HCT116 (cell line): ENCODE measurements around the gene C2CD3. TPM values are rescaled to one million over a fixed set of nuclear protein-coding genes. Genes with fewer than 3 reads are reported as not detected.

Source experiments
- ATAC-seq: fragments of 200-7000 bp; cut with Tn5 transposase; 2 replicates; pipeline ENCODE4 v1.9.1; 2020; ENCODE audit warnings: mild to moderate bottlenecking, moderate library complexity
- BruUV-seq: library from RNA; stranded (reverse); fragments of 400-500 nt; replicated peaks from 2 replicates; lab custom pipeline; 2021; lab: Mats Ljungman, UMichigan
- CTCF ChIA-PET: fragments of 300-600 bp; sonication (Branson Sonifier 250); formaldehyde crosslinking; loops from one replicate; lab custom pipeline; 2021; ENCODE audit warnings: antibody characterized with exemption; lab: Charles Lee
- POLR2A ChIA-PET: fragments of 300-600, 350-600 bp; sonication (Branson Sonifier 250); formaldehyde crosslinking; loops from one replicate; lab custom pipeline; 2021; ENCODE audit warnings: antibody characterized with exemption; lab: Charles Lee
- RAD21 ChIA-PET, 2 experiments: fragments of 300-600 bp; sonication (Branson Sonifier 250); formaldehyde crosslinking; loops; one replicate each; lab custom pipeline; 2023; ENCODE audit warnings: low total read pairs in 2 of 2; ENCODE audit not compliant: uncharacterized antibody in 2 of 2, unreplicated experiment in 2 of 2, low non-redundant PET in 1 of 2; lab: Charles Lee
- DNase-seq: peaks from one replicate; pipeline ENCODE4 v3.0.0-alpha.2; 2010; ENCODE audit warnings: low read depth, low spot score
- H2AFZ ChIP-seq: fragments of 200-600 bp; shearing (Covaris generic), sonication (generic); 2 replicates; pipeline ENCODE4 v1.6.1; 2017; ENCODE audit warnings: low read depth, mixed run types, mixed read lengths, antibody characterized with exemption, low read length; ENCODE audit not compliant: poor library complexity, severe bottlenecking
- H3K27ac ChIP-seq: 2 replicates; pipeline ENCODE4 v1.5.1; 2012; ENCODE audit warnings: low read depth, low read length
- H3K27me3 ChIP-seq: fragments of 200-600 bp; sonication (generic); 2 replicates; pipeline ENCODE4 v1.6.1; 2016; ENCODE audit warnings: mixed run types, low read length, mixed read lengths; ENCODE audit not compliant: insufficient read depth
- H3K36me3 ChIP-seq, 2 experiments: fragments of 200-500 bp in 1 of 2; fragments of 200-600 bp in 1 of 2; sonication (Bioruptor generic) in 1 of 2; sonication (generic) in 1 of 2; 2 replicates each; pipeline versions ENCODE4 v1.5.1 to v1.6.1; 2014 to 2016; ENCODE audit warnings: low read length in 2 of 2, inconsistent platforms in 1 of 2, mixed read lengths in 1 of 2, mixed run types in 1 of 2; ENCODE audit not compliant: insufficient read depth in 2 of 2, control insufficient read depth in 1 of 2
- H3K4me1 ChIP-seq, 2 experiments: fragments of 200-600 bp in 1 of 2; sonication (generic) in 1 of 2; 2 replicates each; pipeline versions ENCODE4 v1.5.1 to v1.6.1; 2012 to 2017; ENCODE audit warnings: low read length in 2 of 2, inconsistent platforms in 1 of 2, mild to moderate bottlenecking in 1 of 2, mixed read lengths in 1 of 2, mixed run types in 1 of 2, moderate library complexity in 1 of 2; ENCODE audit not compliant: insufficient read depth in 2 of 2, control insufficient read depth in 1 of 2
- H3K4me2 ChIP-seq: fragments of 200-600 bp; sonication (generic); 2 replicates; pipeline ENCODE4 v1.6.1; 2017; ENCODE audit warnings: mixed run types, low read length, mixed read lengths
- H3K4me3 ChIP-seq, 2 experiments: fragments of 200-600 bp in 1 of 2; sonication (generic) in 1 of 2; replicated peaks in 1 of 2; 2 replicates each; pipeline ENCODE4 v1.5.1; 2011 to 2016; ENCODE audit warnings: low read length in 2 of 2, control low read depth in 1 of 2, low read depth in 1 of 2, mild to moderate bottlenecking in 1 of 2, mixed read lengths in 1 of 2, mixed run types in 1 of 2
- H3K79me2 ChIP-seq: fragments of 200-600 bp; sonication (generic); 2 replicates; pipeline ENCODE4 v1.6.1; 2017; ENCODE audit warnings: mild to moderate bottlenecking, mixed run types, low read length, moderate library complexity, mixed read lengths; ENCODE audit not compliant: insufficient read depth
- H3K9ac ChIP-seq: fragments of 200-600 bp; sonication (generic); 2 replicates; pipeline ENCODE4 v1.6.1; 2016; ENCODE audit warnings: low read length, mixed read lengths
- H3K9me2 ChIP-seq: fragments of 200-600 bp; sonication (generic), shearing (Covaris generic); 2 replicates; pipeline ENCODE4 v1.6.1; 2017; ENCODE audit warnings: mixed run types, mild to moderate bottlenecking, moderate library complexity; ENCODE audit not compliant: insufficient read depth
- H3K9me3 ChIP-seq, 2 experiments: fragments of 200-500 bp in 1 of 2; fragments of 200-600 bp in 1 of 2; sonication (Bioruptor generic) in 1 of 2; sonication (generic) in 1 of 2; 2 replicates each; pipeline ENCODE4 v1.6.1; 2014 to 2017; ENCODE audit warnings: low read length in 2 of 2, mixed read lengths in 2 of 2, inconsistent platforms in 1 of 2, low read depth in 1 of 2, mild to moderate bottlenecking in 1 of 2, mixed run types in 1 of 2, moderate library complexity in 1 of 2; ENCODE audit not compliant: control insufficient read depth in 1 of 2, insufficient read depth in 1 of 2
- H4K20me1 ChIP-seq: fragments of 200-600 bp; sonication (generic), shearing (Covaris generic); 2 replicates; pipeline ENCODE4 v1.6.1; 2017; ENCODE audit warnings: mixed run types, mild to moderate bottlenecking, moderate library complexity; ENCODE audit not compliant: insufficient read depth
- CEBPB ChIP-seq: IDR thresholded peaks from 2 replicates; pipeline ENCODE4 v1.6.1; 2012; ENCODE audit warnings: low read depth
- CTCF ChIP-seq, 3 experiments: fragments of 200-600 bp in 1 of 3; sonication (generic) in 1 of 3; IDR thresholded peaks in 2 of 3; conservative IDR thresholded peaks in 1 of 3; 2 replicates each; pipeline ENCODE4 v1.5.1; 2012 to 2017; ENCODE audit warnings: low read depth in 2 of 3, low read length in 2 of 3, antibody characterized with exemption in 1 of 3, borderline replicate concordance in 1 of 3, control low read depth in 1 of 3, mild to moderate bottlenecking in 1 of 3, mixed read lengths in 1 of 3, mixed run types in 1 of 3, moderate library complexity in 1 of 3; ENCODE audit not compliant: insufficient read depth in 1 of 3
- EGR1 ChIP-seq: IDR thresholded peaks from 2 replicates; pipeline ENCODE4 v1.6.1; 2012; ENCODE audit warnings: low read depth
- ELF1 ChIP-seq: IDR thresholded peaks from 2 replicates; pipeline ENCODE4 v1.6.1; 2012; ENCODE audit warnings: low read depth, borderline replicate concordance
- EZH2 ChIP-seq: fragments of 200-600 bp; sonication (generic); IDR thresholded peaks from 2 replicates; pipeline ENCODE4 v1.6.1; 2017; ENCODE audit warnings: antibody characterized with exemption, mixed run types
- FOSL1 ChIP-seq: IDR thresholded peaks from 2 replicates; pipeline ENCODE4 v1.6.1; 2012; ENCODE audit warnings: low read depth
- JUND ChIP-seq: IDR thresholded peaks from 2 replicates; pipeline ENCODE4 v1.6.1; 2012
- MAX ChIP-seq: IDR thresholded peaks from 2 replicates; pipeline ENCODE4 v1.6.1; 2012
- POLR2AphosphoS5 ChIP-seq: IDR thresholded peaks from 2 replicates; pipeline ENCODE4 v1.6.1; 2011; ENCODE audit warnings: mild to moderate bottlenecking, low read depth, low read length, moderate library complexity
- REST ChIP-seq: IDR thresholded peaks from 2 replicates; pipeline ENCODE4 v1.6.1; 2012; ENCODE audit warnings: low read depth
- SIN3A ChIP-seq: IDR thresholded peaks from 2 replicates; pipeline ENCODE4 v1.6.1; 2012; ENCODE audit warnings: low read depth
- SP1 ChIP-seq: IDR thresholded peaks from 2 replicates; pipeline ENCODE4 v1.6.1; 2012; ENCODE audit warnings: low read depth
- SRF ChIP-seq: IDR thresholded peaks from 2 replicates; pipeline ENCODE4 v1.6.1; 2012; ENCODE audit warnings: low read depth
- ZBTB33 ChIP-seq: IDR thresholded peaks from 2 replicates; pipeline ENCODE4 v1.6.1; 2011; ENCODE audit warnings: mild to moderate bottlenecking, low read length, moderate library complexity; ENCODE audit not compliant: insufficient replicate concordance; ENCODE audit errors: extremely low read depth
- ZFX ChIP-seq: fragments of 450-650 bp; IDR thresholded peaks from 2 replicates; pipeline ENCODE4 v1.6.1; 2017
- ZNF274 ChIP-seq: fragments of 200-500 bp; sonication (Bioruptor generic); IDR thresholded peaks from 2 replicates; pipeline ENCODE4 v1.6.1; 2014; ENCODE audit warnings: mild to moderate bottlenecking, low read depth, low read length, inconsistent platforms
- intact Hi-C: fragments of 100-400 bp; cut with micrococcal nuclease; formaldehyde crosslinking; loops from 2 replicates; pipeline ENCODE4 v1.10.0; 2022
- total RNA-seq: library from RNA; stranded (reverse); gene quantifications from one replicate; pipeline ENCODE4 v1.2.1, GENCODE V29; 2021; ENCODE audit not compliant: unreplicated experiment

Gene C2CD3
- total RNA-seq, 1 experiment from 2014 or later: 30.6 TPM

- H3K9me2 ChIP-seq: no peaks in the 10 kb centered on the region
- ChIA-PET POLR2A (interaction anchor here (0.8 kb wide), 1 partner anchor 9 kb away, joined by 3 read pairs; no protein-coding TSS in a partner anchor), RAD21 (no interaction called here), CTCF (no interaction called here)
- H3K4me2 ChIP-seq: peak overlapping the region; percentile 63
- TSS peak; percentile 44 for BruUV-seq
- peak overlapping the region; percentile 94 for H3K27ac ChIP-seq
- ATAC-seq (0 out of 2 replicates have a peak, but pooled peaks have one; percentile 2), DNase-seq (no peak)
- H3K36me3 ChIP-seq: 0 out of 4 replicates have a peak, but pooled peaks cover 0 to 6% of the 10 kb centered on the region in 2 experiments
- intact Hi-C loops: no loop called here
- no peaks in the 10 kb centered on the region for H3K27me3 ChIP-seq
- H3K79me2 ChIP-seq: 0 out of 2 replicates have a peak, but pooled peaks cover 4% of the 10 kb centered on the region
- peaks cover 77 to 87% of the 10 kb centered on the region in 2 experiments for H3K4me1 ChIP-seq
- H3K9ac ChIP-seq: peak overlapping the region; percentile 51
- no peak for TF ChIP-seq MAX
- no peak for TF ChIP-seq SRF
- TF ChIP-seq EGR1: no peak
- no peak for TF ChIP-seq ZFX
- no peak for TF ChIP-seq REST
- TF ChIP-seq ZNF274: no peak
- TF ChIP-seq CTCF (IDR thresholded peaks at IDR 0.05 in 2 of 3, conservative IDR thresholded peaks at IDR 0.05 in 1 of 3; ENCODE audit: borderline replicate concordance in 1 of 3, insufficient read depth in 1 of 3, low read depth in 2 of 3, low read length in 2 of 3): no peak
- no peak for TF ChIP-seq JUND
- no peak for TF ChIP-seq FOSL1
- no peak for TF ChIP-seq CEBPB
- no peak for TF ChIP-seq SIN3A
- TF ChIP-seq ZBTB33: no peak
- no peak for TF ChIP-seq POLR2AphosphoS5
- TF ChIP-seq ELF1: no peak
- no peak for TF ChIP-seq EZH2
- TF ChIP-seq SP1: no peak
- H3K9me3 ChIP-seq: no peaks in the 10 kb centered on the region
- H2AFZ ChIP-seq: no peak overlapping the region
- peak overlapping the region in 1 of 2 experiments; percentile 19; a peak in 2 of 4 replicates for H3K4me3 ChIP-seq
- no peaks in the 10 kb centered on the region for H4K20me1 ChIP-seq
Observed at GRCh38 chr11:74138021-74138420, 32.8 kb downstream of the C2CD3 start.
